KBM-7 (cell line): ENCODE measurements around the gene CD14.
"Not testable (repeated sequence)": the region's sequence is repeated elsewhere in the genome, so short reads cannot be mapped to it uniquely, and the experiment has no call there.

ENCODE experiments used
- DNase-seq: peaks from one replicate; pipeline ENCODE4 v3.0.0-alpha.2; 2015
- in situ Hi-C: fragments of 300-500 bp; cut with MboI; formaldehyde crosslinking; loops from 2 replicates; pipeline ENCODE4 v1.14.3; 2020; ENCODE audit warnings: low sequenced_read_pairs, low pct_unique_long_range_greater_than_20kb, mixed read lengths

CD14 gene

GRCh38 chr5:140637371-140638100, 4.6 kb upstream of the CD14 start:
- no peak for DNase-seq
- in situ Hi-C loops, result no loop called here

- DNase-seq, result no peak
- in situ Hi-C loops, result no loop called here
Measured at GRCh38 chr5:140635291-140636257, 2.6 kb upstream of the CD14 start.

- in situ Hi-C loops, result no loop called here
- no peak for DNase-seq
Measured at GRCh38 chr5:140634103-140634502, 1.1 kb upstream of the CD14 start.

GRCh38 chr5:140633501-140633900, 526 bp upstream of the CD14 start:
- DNase-seq, result no peak
- in situ Hi-C loops, result no loop called here

- in situ Hi-C loops, result no loop called here
Measured at GRCh38 chr5:140632366-140633020, 482 bp downstream of the CD14 start.

GRCh38 chr5:140631831-140632365, 1.1 kb downstream of the CD14 start:
- in situ Hi-C loops, result no loop called here
- no peak for DNase-seq

More at GRCh38 chr5:140632366-140633020, 482 bp downstream of the CD14 start:
- DNase-seq, result no peak

GRCh38 chr5:140631036-140631417, 1.9 kb downstream of the CD14 start:
- DNase-seq, result no peak
- in situ Hi-C loops, result no loop called here

GRCh38 chr5:140630292-140631035, 2.5 kb downstream of the CD14 start:
- in situ Hi-C loops, result no loop called here

GRCh38 chr5:140628711-140629110, 4.3 kb downstream of the CD14 start:
- in situ Hi-C loops, result no loop called here

More at GRCh38 chr5:140630292-140631035, 2.5 kb downstream of the CD14 start:
- no peak for DNase-seq

GRCh38 chr5:140627972-140628371, 5.0 kb downstream of the CD14 start:
- no peak for DNase-seq
- in situ Hi-C loops, result no loop called here

More at GRCh38 chr5:140628711-140629110, 4.3 kb downstream of the CD14 start:
- DNase-seq, result no peak

GRCh38 chr5:140624886-140625285, 8.1 kb downstream of the CD14 start:
- in situ Hi-C loops, DNase-seq: not testable (repeated sequence)

- DNase-seq, in situ Hi-C loops: not testable (repeated sequence)
Measured at GRCh38 chr5:140623061-140623460, 9.9 kb downstream of the CD14 start.

GRCh38 chr5:140622301-140622700, 10.7 kb downstream of the CD14 start:
- in situ Hi-C loops, result no loop called here
- DNase-seq, result no peak

- in situ Hi-C loops, result no loop called here
- DNase-seq, result peak; percentile 54
Measured at GRCh38 chr5:140611020-140611521, 21.9 kb downstream of the CD14 start.

- peak; percentile 68 for DNase-seq
- in situ Hi-C loops, result no loop called here
Measured at GRCh38 chr5:140609126-140609525, 23.8 kb downstream of the CD14 start.

- in situ Hi-C loops, result no loop called here
Measured at GRCh38 chr5:140608722-140609121, 24.3 kb downstream of the CD14 start.

GRCh38 chr5:140607031-140607430, 25.9 kb downstream of the CD14 start:
- no peak for DNase-seq

More at GRCh38 chr5:140608722-140609121, 24.3 kb downstream of the CD14 start:
- no peak for DNase-seq

GRCh38 chr5:140605879-140606278, 27.1 kb downstream of the CD14 start:
- in situ Hi-C loops, result no loop called here
- no peak for DNase-seq

More at GRCh38 chr5:140607031-140607430, 25.9 kb downstream of the CD14 start:
- in situ Hi-C loops, result no loop called here
